Measurements from ENCODE around the gene FZD2.

The FZD2 gene

GRCh38 chr17:44581868-44582267 is 24.6 kb downstream of the FZD2 start:
- H3K4me2 ChIP-seq (ENCODE audit: low read depth, low read length): no peak overlapping the region
- no peak for DNase-seq
- H3K9ac ChIP-seq (ENCODE audit: low read length): no peak overlapping the region
- H3K4me3 ChIP-seq (ENCODE audit: low read length): no peak overlapping the region
- no peaks in the 10 kb centered on the region for H3K36me3 ChIP-seq (replicated peaks; ENCODE audit: insufficient read depth, low read length)
- H2AFZ ChIP-seq (ENCODE audit: low read length): no peak overlapping the region
- no peaks in the 10 kb centered on the region; the same call in 1 of the 2 replicates for H3K27me3 ChIP-seq (replicated peaks; ENCODE audit: insufficient read depth, low read length)
- no peaks in the 10 kb centered on the region for H4K20me1 ChIP-seq (ENCODE audit: insufficient read depth, low read length)
- no peak overlapping the region for H3K27ac ChIP-seq (ENCODE audit: low read length)
- no peaks in the 10 kb centered on the region for H3K9me3 ChIP-seq (replicated peaks; ENCODE audit: insufficient read depth, low read length)
- no peaks in the 10 kb centered on the region for H3K4me1 ChIP-seq (ENCODE audit: low read length)
- H3F3A ChIP-seq (ENCODE audit: insufficient read depth, low read length): no peaks in the 10 kb centered on the region
- no peaks in the 10 kb centered on the region for H3K9me2 ChIP-seq (replicated peaks; ENCODE audit: insufficient read depth, low read length)
- no peak for TF ChIP-seq EZH2 (optimal IDR thresholded peaks at IDR 0.05; ENCODE audit: low read depth, low read length)
- TF ChIP-seq CTCF (IDR thresholded peaks at IDR 0.05; ENCODE audit: low read length): peak; percentile 15; the same call in 1 of the 2 replicates
- no peak for TF ChIP-seq EZH2phosphoT487 (IDR thresholded peaks at IDR 0.05; ENCODE audit: low read length)
- H3K79me2 ChIP-seq (ENCODE audit: low read length): no peaks in the 10 kb centered on the region

GRCh38 chr17:44584443-44584842 is 27.2 kb downstream of the FZD2 start:
- H4K20me1 ChIP-seq (ENCODE audit: insufficient read depth, low read length): no peaks in the 10 kb centered on the region
- DNase-seq: no peak
- no peak for TF ChIP-seq CTCF (IDR thresholded peaks at IDR 0.05; ENCODE audit: low read length)
- no peak for TF ChIP-seq EZH2 (optimal IDR thresholded peaks at IDR 0.05; ENCODE audit: low read depth, low read length)
- no peak for TF ChIP-seq EZH2phosphoT487 (IDR thresholded peaks at IDR 0.05; ENCODE audit: low read length)
- no peak overlapping the region for H3K4me3 ChIP-seq (ENCODE audit: low read length)
- no peaks in the 10 kb centered on the region for H3K79me2 ChIP-seq (ENCODE audit: low read length)
- H3K4me2 ChIP-seq (ENCODE audit: low read depth, low read length): no peak overlapping the region
- peaks cover 13% of the 10 kb centered on the region for H3K27me3 ChIP-seq (replicated peaks; ENCODE audit: insufficient read depth, low read length)
- H3K27ac ChIP-seq (ENCODE audit: low read length): no peak overlapping the region
- H3K9me3 ChIP-seq (replicated peaks; ENCODE audit: insufficient read depth, low read length): no peaks in the 10 kb centered on the region
- H3F3A ChIP-seq (ENCODE audit: insufficient read depth, low read length): no peaks in the 10 kb centered on the region
- H3K9me2 ChIP-seq (replicated peaks; ENCODE audit: insufficient read depth, low read length): no peaks in the 10 kb centered on the region
- no peak overlapping the region for H3K9ac ChIP-seq (ENCODE audit: low read length)
- H3K4me1 ChIP-seq (ENCODE audit: low read length): no peaks in the 10 kb centered on the region
- no peak overlapping the region for H2AFZ ChIP-seq (ENCODE audit: low read length)
- no peaks in the 10 kb centered on the region for H3K36me3 ChIP-seq (replicated peaks; ENCODE audit: insufficient read depth, low read length)

- no peaks in the 10 kb centered on the region for H3F3A ChIP-seq (ENCODE audit: insufficient read depth, low read length)
- no peak for DNase-seq
- no peak for TF ChIP-seq CTCF (IDR thresholded peaks at IDR 0.05; ENCODE audit: low read length)
- TF ChIP-seq EZH2phosphoT487 (IDR thresholded peaks at IDR 0.05; ENCODE audit: low read length): no peak
- no peak for TF ChIP-seq EZH2 (optimal IDR thresholded peaks at IDR 0.05; ENCODE audit: low read depth, low read length)
Observed at GRCh38 chr17:44585315-44585714, 28.0 kb downstream of the FZD2 start.

More at GRCh38 chr17:44585315-44585714, 28.0 kb downstream of the FZD2 start:
- Histone ChIP-seq H3K4me3 (ENCODE audit: low read length) (no peak overlapping the region), H3K9me3 (replicated peaks; ENCODE audit: insufficient read depth, low read length) (no peaks in the 10 kb centered on the region), H4K20me1 (ENCODE audit: insufficient read depth, low read length) (no peaks in the 10 kb centered on the region), H2AFZ (ENCODE audit: low read length) (no peak overlapping the region), H3K4me2 (ENCODE audit: low read depth, low read length) (no peak overlapping the region), H3K27ac (ENCODE audit: low read length) (no peak overlapping the region), H3K36me3 (replicated peaks; ENCODE audit: insufficient read depth, low read length) (no peaks in the 10 kb centered on the region), H3K79me2 (ENCODE audit: low read length) (no peaks in the 10 kb centered on the region), H3K4me1 (ENCODE audit: low read length) (no peaks in the 10 kb centered on the region), H3K27me3 (replicated peaks; ENCODE audit: insufficient read depth, low read length) (peaks cover 13% of the 10 kb centered on the region), H3K9me2 (replicated peaks; ENCODE audit: insufficient read depth, low read length) (no peaks in the 10 kb centered on the region), H3K9ac (ENCODE audit: low read length) (no peak overlapping the region)
